Measurements from ENCODE around the gene MGP. TPM values are rescaled to one million over a fixed set of nuclear protein-coding genes. Genes with fewer than 3 reads are reported as not detected.

MGP gene
- total and polyA plus RNA-seq, 2 of the 13 experiments (the other 11 are each of a cell fraction or from before 2014, with no cell fraction given) = not detected

- Histone ChIP-seq H3K36me3 (replicated peaks in 1 of 2; ENCODE audit: control insufficient read depth in 1 of 2, insufficient read depth in 2 of 2, low read length in 2 of 2) (no peaks in the 10 kb centered on the region), H3K79me2 (ENCODE audit: insufficient read depth, low read length) (no peaks in the 10 kb centered on the region), H2AFZ (ENCODE audit: low read length) (no peak overlapping the region), H3K4me3 (replicated peaks in 1 of 3; ENCODE audit: insufficient read depth in 1 of 3, low read depth in 2 of 3, low read length in 3 of 3) (no peak overlapping the region), H3K4me2 (ENCODE audit: low read depth, low read length) (no peak overlapping the region), H4K20me1 (ENCODE audit: insufficient read depth, low read length) (no peaks in the 10 kb centered on the region), H3K27ac (ENCODE audit: extremely low read length, insufficient read depth, low read length) (no peak overlapping the region), H3K4me1 (ENCODE audit: insufficient read depth, low read length) (peaks cover 7% of the 10 kb centered on the region; the same call in 1 of the 2 replicates), H3K27me3 (ENCODE audit: control insufficient read depth in 1 of 2, insufficient read depth in 2 of 2, low read length in 2 of 2) (no peaks in the 10 kb centered on the region), H3K9ac (ENCODE audit: insufficient read depth, low read depth, low read length) (no peak overlapping the region), H3K9me3 (ENCODE audit: low read length) (no peaks in the 10 kb centered on the region)
- ChIA-PET POLR2A (no interaction called here), CTCF (ENCODE audit: low intra/inter-chr PET ratio, low total read pairs) (no interaction called here)
- BruUV-seq (replicated peaks) = no TSS peak
- ATAC-seq (no peak), FAIRE-seq (no peak), DNase-seq (ENCODE audit: low spot score) (no peak)
- intact Hi-C loops (cut with micrococcal nuclease; ENCODE audit: unreplicated experiment) (no loop called here), in situ Hi-C loops (cut with HindIII; ENCODE audit: extremely low pct_ligation_motif_present, low pct_unique_long_range_greater_than_20kb) (no loop called here)
- no peak for TF ChIP-seq SMAD9 (CRISPR knock-in tag; IDR thresholded peaks at IDR 0.05)
- TF ChIP-seq GATAD1 (CRISPR knock-in tag; IDR thresholded peaks at IDR 0.05) = no peak
- no peak for TF ChIP-seq ZNF567 (CRISPR knock-in tag; IDR thresholded peaks at IDR 0.05; ENCODE audit: borderline replicate concordance)
- TF ChIP-seq SNAPC2 (CRISPR knock-in tag; IDR thresholded peaks at IDR 0.05) = no peak
- TF ChIP-seq BHLHE40 (IDR thresholded peaks at IDR 0.05; ENCODE audit: low read length) = no peak
- TF ChIP-seq ZNF414 (CRISPR knock-in tag; IDR thresholded peaks at IDR 0.05) = no peak
- no peak for TF ChIP-seq ONECUT2 (CRISPR knock-in tag; IDR thresholded peaks at IDR 0.05)
- no peak for TF ChIP-seq ZNF792 (CRISPR knock-in tag; IDR thresholded peaks at IDR 0.05)
- no peak for TF ChIP-seq ZNF883 (CRISPR knock-in tag; IDR thresholded peaks at IDR 0.05; ENCODE audit: not compliant biosample characterization)
- no peak for TF ChIP-seq ZNF564 (CRISPR knock-in tag; IDR thresholded peaks at IDR 0.05)
- TF ChIP-seq KLF6 (CRISPR knock-in tag; IDR thresholded peaks at IDR 0.05) = no peak
- no peak for TF ChIP-seq ZNF10 (CRISPR knock-in tag; IDR thresholded peaks at IDR 0.05; ENCODE audit: borderline replicate concordance, low read depth)
- TF ChIP-seq ARNT (IDR thresholded peaks at IDR 0.05) = no peak
- TF ChIP-seq ZNF761 (CRISPR knock-in tag; conservative IDR thresholded peaks at IDR 0.05) = no peak
Measured at GRCh38 chr12:14930299-14930698, 44.6 kb upstream of the MGP start.
